ENCODE data around the gene SF3B2. TPM values are rescaled to one million over a fixed set of nuclear protein-coding genes. Genes with fewer than 3 reads are reported as not detected.
A peak's percentile ranks its signal among the peaks of the same experiment; 100 is the strongest.

SF3B2 gene
- polyA plus RNA-seq, 1 of the 3 experiments (the other 2 are of a cell fraction) = 128 TPM

DNA sequence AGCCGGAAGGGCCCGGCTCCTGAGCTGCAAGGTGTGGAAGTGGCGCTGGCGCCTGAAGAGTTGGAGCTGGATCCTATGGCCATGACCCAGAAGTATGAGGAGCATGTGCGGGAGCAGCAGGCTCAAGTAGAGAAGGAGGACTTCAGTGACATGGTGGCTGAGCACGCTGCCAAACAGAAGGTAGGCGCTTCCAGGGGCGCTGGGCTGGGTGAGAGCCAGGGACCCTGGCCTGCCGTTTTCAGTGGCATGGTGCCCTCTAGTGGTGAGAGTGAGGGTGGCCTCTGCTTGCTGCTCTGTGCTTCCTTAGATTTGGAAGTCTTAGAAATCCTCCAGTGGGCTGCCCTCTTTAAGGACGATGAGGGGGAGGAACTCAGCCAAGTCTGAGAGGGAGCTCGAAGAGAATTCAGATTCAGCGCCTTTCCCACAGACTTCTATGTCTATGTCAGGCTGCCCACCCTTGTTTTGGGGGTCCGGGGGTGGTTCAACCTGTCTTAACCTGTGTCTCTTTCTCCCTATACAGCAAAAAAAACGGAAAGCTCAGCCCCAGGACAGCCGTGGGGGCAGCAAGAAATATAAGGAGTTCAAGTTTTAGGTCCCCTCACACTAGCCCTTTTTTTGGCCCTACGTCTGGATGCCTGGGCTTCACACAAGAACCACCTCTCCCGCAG lies 16.1 kb downstream of the SF3B2 start:
- no peak overlapping the region for H2AFZ ChIP-seq (ENCODE audit: low read depth)
- peak overlapping the region; percentile 86 to 94 for H3K27ac ChIP-seq (ENCODE audit: low read depth in 2 of 2, low read length in 1 of 2)
- DNase-seq = peak; percentile 86
- no peaks in the 10 kb centered on the region for H3K9me2 ChIP-seq
- H3K9ac ChIP-seq = no peak overlapping the region
- H3K9me3 ChIP-seq = no peaks in the 10 kb centered on the region
- H3K27me3 ChIP-seq (ENCODE audit: insufficient read depth) = no peaks in the 10 kb centered on the region
- H3K4me2 ChIP-seq = no peak overlapping the region
- H3K36me3 ChIP-seq (replicated peaks in 1 of 2; ENCODE audit: control insufficient read depth in 1 of 2, insufficient read depth in 2 of 2, low read length in 1 of 2) = peaks cover 55 to 58% of the 10 kb centered on the region in 2 experiments
- peaks cover 62% of the 10 kb centered on the region for H3F3A ChIP-seq (replicated peaks; ENCODE audit: insufficient read depth)
- POLR2A ChIA-PET = no interaction called here
- H3K79me2 ChIP-seq (ENCODE audit: insufficient read depth) = peaks cover 60% of the 10 kb centered on the region
- CTCF ChIA-PET = interaction anchor here (0.7 to 8.2 kb wide), 39 partner anchors 8 to 1325 kb away, joined by 3 to 101 read pairs (median 5); partner anchors contain the start of genes CCDC85B, CST6, GAL3ST3 and KAT5
- H3K4me1 ChIP-seq (ENCODE audit: control insufficient read depth in 1 of 2, insufficient read depth in 2 of 2, low read depth in 1 of 2, low read length in 1 of 2) = peaks cover 20 to 30% of the 10 kb centered on the region in 2 experiments; a peak in 3 of 4 replicates
- H3K4me3 ChIP-seq (ENCODE audit: low read depth in 2 of 2, low read length in 1 of 2) = peak overlapping the region in 1 of 2 experiments; percentile 19; a peak in 1 of 4 replicates
- H4K20me1 ChIP-seq (ENCODE audit: insufficient read depth) = peaks cover 25% of the 10 kb centered on the region
- WGBS (ENCODE audit: low lambda C conversion rate) = 58% methylated on average over 15 of the region's 17 CpGs
- TF ChIP-seq, protein P1, sequence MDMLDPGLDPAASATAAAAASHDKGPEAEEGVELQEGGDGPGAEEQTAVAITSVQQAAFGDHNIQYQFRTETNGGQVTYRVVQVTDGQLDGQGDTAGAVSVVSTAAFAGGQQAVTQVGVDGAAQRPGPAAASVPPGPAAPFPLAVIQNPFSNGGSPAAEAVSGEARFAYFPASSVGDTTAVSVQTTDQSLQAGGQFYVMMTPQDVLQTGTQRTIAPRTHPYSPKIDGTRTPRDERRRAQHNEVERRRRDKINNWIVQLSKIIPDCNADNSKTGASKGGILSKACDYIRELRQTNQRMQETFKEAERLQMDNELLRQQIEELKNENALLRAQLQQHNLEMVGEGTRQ (IDR thresholded peaks at IDR 0.05; ENCODE audit: borderline replicate concordance, low read depth, low read length) = no peak
- TF ChIP-seq, protein P2, sequence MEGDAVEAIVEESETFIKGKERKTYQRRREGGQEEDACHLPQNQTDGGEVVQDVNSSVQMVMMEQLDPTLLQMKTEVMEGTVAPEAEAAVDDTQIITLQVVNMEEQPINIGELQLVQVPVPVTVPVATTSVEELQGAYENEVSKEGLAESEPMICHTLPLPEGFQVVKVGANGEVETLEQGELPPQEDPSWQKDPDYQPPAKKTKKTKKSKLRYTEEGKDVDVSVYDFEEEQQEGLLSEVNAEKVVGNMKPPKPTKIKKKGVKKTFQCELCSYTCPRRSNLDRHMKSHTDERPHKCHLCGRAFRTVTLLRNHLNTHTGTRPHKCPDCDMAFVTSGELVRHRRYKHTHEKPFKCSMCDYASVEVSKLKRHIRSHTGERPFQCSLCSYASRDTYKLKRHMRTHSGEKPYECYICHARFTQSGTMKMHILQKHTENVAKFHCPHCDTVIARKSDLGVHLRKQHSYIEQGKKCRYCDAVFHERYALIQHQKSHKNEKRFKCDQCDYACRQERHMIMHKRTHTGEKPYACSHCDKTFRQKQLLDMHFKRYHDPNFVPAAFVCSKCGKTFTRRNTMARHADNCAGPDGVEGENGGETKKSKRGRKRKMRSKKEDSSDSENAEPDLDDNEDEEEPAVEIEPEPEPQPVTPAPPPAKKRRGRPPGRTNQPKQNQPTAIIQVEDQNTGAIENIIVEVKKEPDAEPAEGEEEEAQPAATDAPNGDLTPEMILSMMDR (IDR thresholded peaks at IDR 0.05) = peak; percentile 92
- TF ChIP-seq RAD21 (IDR thresholded peaks at IDR 0.05; ENCODE audit: low read length) (peak; percentile 76), ELF1 (IDR thresholded peaks at IDR 0.05) (no peak), RCOR1 (IDR thresholded peaks at IDR 0.05; ENCODE audit: low read length) (no peak), GATA2 (CRISPR knock-in tag; IDR thresholded peaks at IDR 0.05) (no peak), GABPA (IDR thresholded peaks at IDR 0.05; ENCODE audit: low read depth) (no peak), CHD2 (IDR thresholded peaks at IDR 0.05; ENCODE audit: low read length, partially characterized antibody) (peak; percentile 39), MXI1 (IDR thresholded peaks at IDR 0.05; ENCODE audit: low read depth, low read length) (peak; percentile 29; the same call in 1 of the 2 replicates), SMC3 (IDR thresholded peaks at IDR 0.05; ENCODE audit: low read depth, low read length) (peak; percentile 69), EP300 (IDR thresholded peaks at IDR 0.05; ENCODE audit: borderline replicate concordance in 1 of 2, low read depth in 1 of 2, low read length in 1 of 2) (no peak), RXRA (IDR thresholded peaks at IDR 0.05; ENCODE audit: borderline replicate concordance, low read depth) (no peak), RFX5 (IDR thresholded peaks at IDR 0.05; ENCODE audit: low read length) (no peak), JUND (IDR thresholded peaks at IDR 0.05) (no peak), FOSL2 (IDR thresholded peaks at IDR 0.05; ENCODE audit: borderline replicate concordance, low read depth) (no peak)

All from SK-N-SH (cell line).